Measurements from ENCODE around the gene LASP1NB.
"Not testable (repeated sequence)": the region's sequence is repeated elsewhere in the genome, so short reads cannot be mapped to it uniquely, and the experiment has no call there.

LASP1NB gene

GRCh38 chr17:38942696-38943334 is 17.4 kb downstream of the LASP1NB start:
- Mint-ChIP-seq H3K4me1 (ENCODE audit: low read depth) (no peaks in the 10 kb centered on the region), H3K4me3 (no peak overlapping the region), H3K9me3 (no peaks in the 10 kb centered on the region), H3K27ac (no peak overlapping the region), H3K36me3 (ENCODE audit: low read depth) (no peaks in the 10 kb centered on the region), H3K27me3 (no peaks in the 10 kb centered on the region)
- intact Hi-C loops (cut with micrococcal nuclease), result no loop called here

GRCh38 chr17:38943607-38944006 is 18.2 kb downstream of the LASP1NB start:
- H3K4me1 Mint-ChIP-seq (ENCODE audit: low read depth), result no peaks in the 10 kb centered on the region
- no peaks in the 10 kb centered on the region for H3K9me3 Mint-ChIP-seq
- H3K4me3 Mint-ChIP-seq, result no peak overlapping the region
- no peaks in the 10 kb centered on the region for H3K36me3 Mint-ChIP-seq (ENCODE audit: low read depth)
- no peak overlapping the region for H3K27ac Mint-ChIP-seq
- intact Hi-C loops (cut with micrococcal nuclease), result no loop called here
- H3K27me3 Mint-ChIP-seq, result no peaks in the 10 kb centered on the region

GRCh38 chr17:38947189-38947588 is 21.8 kb downstream of the LASP1NB start:
- intact Hi-C loops (cut with micrococcal nuclease), result no loop called here

DNA sequence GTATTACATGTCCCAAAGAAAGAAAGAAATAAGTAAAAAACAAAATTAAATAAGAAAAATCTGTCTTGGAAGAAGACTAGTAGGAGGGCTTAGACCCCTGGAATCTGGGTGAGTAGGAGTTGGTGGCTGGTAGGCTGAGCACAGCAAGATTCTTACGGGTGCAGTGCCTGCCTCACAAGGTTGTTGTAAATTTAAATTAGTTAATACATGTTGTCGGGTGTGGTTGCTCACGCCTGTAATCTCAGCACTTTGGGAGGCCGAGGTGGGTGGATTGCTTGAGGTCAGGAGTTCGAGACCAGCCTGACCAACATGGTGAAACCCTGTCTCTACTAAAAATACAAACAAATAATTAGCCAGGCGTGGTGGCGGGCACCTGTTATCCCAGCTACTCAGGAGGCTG is 28.4 kb downstream of the LASP1NB start:
- H3K4me1 Mint-ChIP-seq (ENCODE audit: low read depth); intact Hi-C loops (cut with micrococcal nuclease); H3K9me3 Mint-ChIP-seq; H3K27ac Mint-ChIP-seq; H3K36me3 Mint-ChIP-seq (ENCODE audit: low read depth); H3K27me3 Mint-ChIP-seq; H3K4me3 Mint-ChIP-seq: not testable (repeated sequence)

More at GRCh38 chr17:38947189-38947588, 21.8 kb downstream of the LASP1NB start:
- Mint-ChIP-seq H3K27me3 (no peaks in the 10 kb centered on the region), H3K9me3 (no peaks in the 10 kb centered on the region), H3K36me3 (ENCODE audit: low read depth) (no peaks in the 10 kb centered on the region), H3K27ac (no peak overlapping the region), H3K4me1 (ENCODE audit: low read depth) (no peaks in the 10 kb centered on the region), H3K4me3 (no peak overlapping the region)

- Mint-ChIP-seq H3K9me3 (no peaks in the 10 kb centered on the region), H3K4me1 (ENCODE audit: low read depth) (no peaks in the 10 kb centered on the region), H3K4me3 (no peak overlapping the region), H3K27me3 (no peaks in the 10 kb centered on the region), H3K36me3 (ENCODE audit: low read depth) (no peaks in the 10 kb centered on the region), H3K27ac (no peak overlapping the region)
- intact Hi-C loops (cut with micrococcal nuclease), result no loop called here
Observed at GRCh38 chr17:38958326-38958725, 32.9 kb downstream of the LASP1NB start.

GRCh38 chr17:38958756-38959155 is 33.3 kb downstream of the LASP1NB start:
- Mint-ChIP-seq H3K4me1 (ENCODE audit: low read depth) (no peaks in the 10 kb centered on the region), H3K36me3 (ENCODE audit: low read depth) (no peaks in the 10 kb centered on the region), H3K4me3 (no peak overlapping the region), H3K27ac (no peak overlapping the region), H3K9me3 (no peaks in the 10 kb centered on the region), H3K27me3 (no peaks in the 10 kb centered on the region)
- intact Hi-C loops (cut with micrococcal nuclease), result no loop called here

GRCh38 chr17:38959508-38959907 is 34.1 kb downstream of the LASP1NB start:
- Mint-ChIP-seq H3K4me1 (ENCODE audit: low read depth) (no peaks in the 10 kb centered on the region), H3K4me3 (no peak overlapping the region), H3K27ac (no peak overlapping the region), H3K9me3 (no peaks in the 10 kb centered on the region), H3K36me3 (ENCODE audit: low read depth) (no peaks in the 10 kb centered on the region), H3K27me3 (no peaks in the 10 kb centered on the region)
- intact Hi-C loops (cut with micrococcal nuclease), result no loop called here

- Mint-ChIP-seq H3K36me3 (ENCODE audit: low read depth) (no peaks in the 10 kb centered on the region), H3K27ac (no peak overlapping the region), H3K9me3 (no peaks in the 10 kb centered on the region), H3K4me1 (ENCODE audit: low read depth) (no peaks in the 10 kb centered on the region), H3K27me3 (no peaks in the 10 kb centered on the region), H3K4me3 (no peak overlapping the region)
- intact Hi-C loops (cut with micrococcal nuclease), result no loop called here
Observed at GRCh38 chr17:38960402-38960801, 35.0 kb downstream of the LASP1NB start.

- no peak overlapping the region for H3K27ac Mint-ChIP-seq
- H3K9me3 Mint-ChIP-seq, result no peaks in the 10 kb centered on the region
- intact Hi-C loops (cut with micrococcal nuclease), result no loop called here
- no peaks in the 10 kb centered on the region for H3K27me3 Mint-ChIP-seq
- H3K36me3 Mint-ChIP-seq (ENCODE audit: low read depth), result no peaks in the 10 kb centered on the region
- H3K4me3 Mint-ChIP-seq, result no peak overlapping the region
- no peaks in the 10 kb centered on the region for H3K4me1 Mint-ChIP-seq (ENCODE audit: low read depth)
Observed at GRCh38 chr17:38961413-38961812, 36.0 kb downstream of the LASP1NB start.

- intact Hi-C loops (cut with micrococcal nuclease), result no loop called here
Observed at GRCh38 chr17:38967290-38967738, 41.9 kb downstream of the LASP1NB start, which contains the start of gene FBXO47. FBXO47 (minus strand) TSS chr17:38967403; CDS start chr17:38963025, 4,378 bp downstream.

GRCh38 chr17:38969281-38969680 is 43.9 kb downstream of the LASP1NB start:
- Mint-ChIP-seq H3K27me3 (no peaks in the 10 kb centered on the region), H3K9me3 (no peaks in the 10 kb centered on the region), H3K36me3 (ENCODE audit: low read depth) (no peaks in the 10 kb centered on the region), H3K4me1 (ENCODE audit: low read depth) (peaks cover 7% of the 10 kb centered on the region), H3K4me3 (no peak overlapping the region), H3K27ac (no peak overlapping the region)
- intact Hi-C loops (cut with micrococcal nuclease), result no loop called here

More at GRCh38 chr17:38967290-38967738, 41.9 kb downstream of the LASP1NB start, which contains the start of gene FBXO47:
- no peaks in the 10 kb centered on the region for H3K36me3 Mint-ChIP-seq (ENCODE audit: low read depth)
- no peaks in the 10 kb centered on the region for H3K9me3 Mint-ChIP-seq
- peak within 1 kb of the TSS; percentile 62 for H3K4me3 Mint-ChIP-seq
- peak within 1 kb of the TSS; percentile 76 for H3K27ac Mint-ChIP-seq
- peaks cover 7% of the 10 kb centered on the region for H3K4me1 Mint-ChIP-seq (ENCODE audit: low read depth)
- no peaks in the 10 kb centered on the region for H3K27me3 Mint-ChIP-seq

GRCh38 chr17:38970128-38970527 is 44.7 kb downstream of the LASP1NB start:
- no peaks in the 10 kb centered on the region for H3K9me3 Mint-ChIP-seq
- intact Hi-C loops (cut with micrococcal nuclease), result no loop called here
- no peak overlapping the region for H3K4me3 Mint-ChIP-seq
- H3K27me3 Mint-ChIP-seq, result no peaks in the 10 kb centered on the region
- H3K36me3 Mint-ChIP-seq (ENCODE audit: low read depth), result no peaks in the 10 kb centered on the region
- no peak overlapping the region for H3K27ac Mint-ChIP-seq
- peaks cover 7% of the 10 kb centered on the region for H3K4me1 Mint-ChIP-seq (ENCODE audit: low read depth)

DNA sequence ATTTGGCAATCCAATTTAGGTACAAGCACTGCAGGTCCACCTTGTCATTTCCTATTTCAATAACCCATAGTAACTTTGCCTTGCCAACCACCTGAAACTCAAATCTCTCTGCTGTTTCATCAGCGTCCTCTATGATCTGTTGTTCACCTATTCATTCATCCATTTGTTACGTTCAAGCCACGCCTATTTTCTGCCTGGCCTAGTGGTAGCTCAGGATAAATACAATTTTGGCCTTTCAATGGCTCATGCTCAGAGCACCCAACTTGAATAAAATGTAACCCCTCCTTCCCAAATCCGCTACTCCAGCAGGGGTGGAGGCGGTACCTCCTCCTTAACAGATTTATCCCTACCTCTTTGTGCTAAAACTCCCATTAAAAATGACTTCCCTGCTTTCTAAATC is 45.4 kb downstream of the LASP1NB start:
- intact Hi-C loops (cut with micrococcal nuclease), result no loop called here
- Mint-ChIP-seq H3K36me3 (ENCODE audit: low read depth) (no peaks in the 10 kb centered on the region), H3K4me3 (no peak overlapping the region), H3K27ac (no peak overlapping the region), H3K27me3 (no peaks in the 10 kb centered on the region), H3K4me1 (ENCODE audit: low read depth) (peaks cover 11% of the 10 kb centered on the region), H3K9me3 (no peaks in the 10 kb centered on the region)

- H3K4me3 Mint-ChIP-seq; intact Hi-C loops (cut with micrococcal nuclease); H3K9me3 Mint-ChIP-seq: not testable (repeated sequence)
Observed at GRCh38 chr17:38976187-38976551, 50.8 kb downstream of the LASP1NB start.

DNA sequence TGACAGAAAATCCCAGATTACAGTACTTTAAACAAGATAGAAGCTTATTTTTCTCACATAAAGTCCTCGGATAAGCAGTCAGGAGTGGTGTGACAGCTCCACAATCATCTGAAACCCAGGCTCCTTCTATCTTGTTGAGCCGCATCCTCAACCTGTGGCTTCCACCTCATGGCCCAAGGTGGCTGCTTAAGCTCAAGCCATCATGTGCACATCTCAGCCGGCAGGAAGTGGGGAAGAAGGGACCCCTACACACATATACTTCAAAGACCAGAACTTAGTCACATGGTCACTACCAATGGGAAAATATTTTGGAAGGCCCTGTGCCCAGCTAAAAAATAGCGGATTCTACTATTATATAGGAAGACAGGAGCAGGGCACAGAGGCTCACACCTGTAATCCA is 52.8 kb downstream of the LASP1NB start:
- H3K9me3 Mint-ChIP-seq, result no peaks in the 10 kb centered on the region
- no peaks in the 10 kb centered on the region for H3K36me3 Mint-ChIP-seq (ENCODE audit: low read depth)
- H3K4me1 Mint-ChIP-seq (ENCODE audit: low read depth), result peaks cover 7% of the 10 kb centered on the region
- intact Hi-C loops (cut with micrococcal nuclease), result no loop called here
- peaks cover 1% of the 10 kb centered on the region for H3K27me3 Mint-ChIP-seq
- H3K4me3 Mint-ChIP-seq, result no peak overlapping the region
- H3K27ac Mint-ChIP-seq, result no peak overlapping the region

More at GRCh38 chr17:38976187-38976551, 50.8 kb downstream of the LASP1NB start:
- H3K27ac Mint-ChIP-seq; H3K27me3 Mint-ChIP-seq; H3K4me1 Mint-ChIP-seq (ENCODE audit: low read depth); H3K36me3 Mint-ChIP-seq (ENCODE audit: low read depth): not testable (repeated sequence)
